K562 (cell line): ENCODE results near the gene RAB31. TPM values are rescaled to one million over a fixed set of nuclear protein-coding genes. Genes with fewer than 3 reads are reported as not detected.
A peak's percentile ranks its signal among the peaks of the same experiment; 100 is the strongest.

ENCODE experiments used
- DACH1 ChIP-seq: fragments of 450-650 bp; IDR thresholded peaks from 2 replicates; pipeline ENCODE4 v1.6.1; 2018; ENCODE audit not compliant: partially characterized antibody
- FOXK1 ChIP-seq: sonication (generic); formaldehyde crosslinking; IDR thresholded peaks from 2 replicates; pipeline ENCODE4 v1.8.0; 2022; ENCODE audit warnings: missing genetic modification reagents, mild to moderate bottlenecking, borderline replicate concordance
- GABPB2 ChIP-seq: fragments of 250-450 bp; sonication (Bioruptor Pico); conservative IDR thresholded peaks from 2 replicates; pipeline ENCODE4 v1.5.1; 2021; ENCODE audit warnings: mild to moderate bottlenecking
- HOMEZ ChIP-seq: fragments of 250-450 bp; sonication (Bioruptor Pico); IDR thresholded peaks from 2 replicates; pipeline ENCODE4 v1.4.0; 2020; ENCODE audit warnings: mild to moderate bottlenecking, moderate library complexity
- MEF2D ChIP-seq: conservative IDR thresholded peaks from 2 replicates; pipeline ENCODE4 v1.6.1; 2016; ENCODE audit warnings: low read depth, missing genetic modification characterization, missing compliant biosample characterization
- MYBL2 ChIP-seq, 2 experiments: fragments of 450-650 bp in 1 of 2; sonication (generic) in 1 of 2; formaldehyde crosslinking in 1 of 2; IDR thresholded peaks; 2 replicates each; pipeline versions ENCODE4 v1.6.1 to v1.8.1; 2017 to 2022; ENCODE audit warnings: borderline replicate concordance in 1 of 2, inconsistent platforms in 1 of 2, low read depth in 1 of 2, mild to moderate bottlenecking in 1 of 2, missing genetic modification reagents in 1 of 2, moderate library complexity in 1 of 2
- MYC ChIP-seq, 2 experiments: fragments of 250-450 bp in 1 of 2; sonication (Bioruptor Pico) in 1 of 2; IDR thresholded peaks; 2 replicates each; pipeline versions ENCODE4 v1.5.1 to v1.6.1; 2012 to 2021; ENCODE audit warnings: low read depth in 2 of 2, borderline replicate concordance in 1 of 2, improper control_type of control experiment in 1 of 2, low read length in 1 of 2, mild to moderate bottlenecking in 1 of 2, moderate library complexity in 1 of 2
- POLR2AphosphoS2 ChIP-seq: IDR thresholded peaks from 2 replicates; pipeline ENCODE4 v1.6.1; 2012; ENCODE audit warnings: low read length, improper control_type of control experiment
- RBM39 ChIP-seq: fragments of 200-400 bp; formaldehyde crosslinking; optimal IDR thresholded peaks from 2 replicates; pipeline ENCODE3; 2018; ENCODE audit warnings: low read depth, low read length
- STAT5B ChIP-seq: fragments of 250-450 bp; sonication (Bioruptor Pico); IDR thresholded peaks from 2 replicates; pipeline ENCODE4 v1.8.0; 2021; ENCODE audit warnings: mild to moderate bottlenecking, inconsistent platforms
- XRCC4 ChIP-seq: IDR thresholded peaks from one replicate; pipeline ENCODE4 v1.6.1; 2011; ENCODE audit not compliant: insufficient read depth, insufficient read length; ENCODE audit errors: extremely low read depth
- ZBTB33 ChIP-seq: sonication (generic); formaldehyde crosslinking; IDR thresholded peaks from 2 replicates; pipeline ENCODE4 v1.8.1; 2023; ENCODE audit warnings: mild to moderate bottlenecking, missing genetic modification reagents
- ZKSCAN8 ChIP-seq: fragments of 200-800 bp; sonication (Bioruptor generic); IDR thresholded peaks from 2 replicates; pipeline ENCODE4 v1.6.1; 2016; ENCODE audit warnings: missing genetic modification characterization, missing compliant biosample characterization
- ZNF589 ChIP-seq: fragments of 200-800 bp; sonication (Bioruptor generic); IDR thresholded peaks from 2 replicates; pipeline ENCODE4 v1.6.1; 2016; ENCODE audit warnings: low read depth, missing genetic modification characterization, missing compliant biosample characterization
- ZZZ3 ChIP-seq: fragments of 450-650 bp; IDR thresholded peaks from 2 replicates; pipeline ENCODE4 v1.6.1; 2016; ENCODE audit warnings: antibody characterized with exemption, mild to moderate bottlenecking, moderate library complexity
- polyA plus RNA-seq, 8 experiments: library from polyadenylated mRNA; depleted of rRNA in 4 of 8; stranded (reverse) in 5 of 8; unstranded in 3 of 8; fragments of >200 nt; fragmentation: Nextera tagmentation in 2 of 8; fragmentation: Illumina TruSeq in 1 of 8; extraction: Ambion mirVana in 2 of 8; extraction: Trizol in 1 of 8; gene quantifications; 2 replicates each; pipeline versions ENCODE4 v1.2.1 to v1.2.3, GENCODE V29; 2011 to 2014; ENCODE audit warnings: inconsistent platforms in 1 of 8, missing spikeins in 1 of 8
- total RNA-seq, 7 experiments: library from RNA; depleted of rRNA in 6 of 7; stranded (reverse); fragments of >200 nt in 6 of 7; fragmentation: Illumina TruSeq in 2 of 7; extraction: Trizol in 2 of 7; gene quantifications; 2 replicates each; pipeline versions ENCODE4 v1.2.1 to v1.2.3, GENCODE V29; 2011 to 2021; ENCODE audit warnings: low replicate concordance in 1 of 7
- TF ChIP-seq, protein P1 (sequence below): fragments of 450-650 bp; IDR thresholded peaks from 2 replicates; pipeline ENCODE4 v1.7.1; 2018; ENCODE audit warnings: mild to moderate bottlenecking, low read depth; ENCODE audit not compliant: partially characterized antibody
- TF ChIP-seq, protein P2 (sequence below): fragments of 250-450 bp; sonication (Bioruptor Pico); IDR thresholded peaks from 2 replicates; pipeline ENCODE4 v1.5.0; 2021; ENCODE audit warnings: mild to moderate bottlenecking, borderline replicate concordance

RAB31 gene
- total and polyA plus RNA-seq, 9 of the 15 experiments (the other 6 are each of a cell fraction or from before 2014, with no cell fraction given), result 20.7 to 70.4 (median 41.3) TPM

- TF ChIP-seq HOMEZ (CRISPR knock-in tag) (no peak), GABPB2 (CRISPR knock-in tag) (no peak), DACH1 (no peak), ZNF589 (peak; percentile 90), POLR2AphosphoS2 (no peak), RBM39 (no peak), ZKSCAN8 (CRISPR knock-in tag) (peak; percentile 88), FOXK1 (CRISPR knock-in tag) (no peak), MEF2D (peak; percentile 90), XRCC4 (no peak), MYBL2 (IDR thresholded peaks at IDR 0.05; ENCODE audit: low read depth) (peak; percentile 85), MYBL2 (CRISPR knock-in tag; IDR thresholded peaks at IDR 0.05; ENCODE audit: borderline replicate concordance) (no peak), ZZZ3 (no peak), STAT5B (CRISPR knock-in tag) (no peak), MYC (IDR thresholded peaks at IDR 0.05; ENCODE audit: low read depth, low read length) (peak; percentile 85), MYC (CRISPR knock-in tag; IDR thresholded peaks at IDR 0.05; ENCODE audit: borderline replicate concordance, low read depth) (no peak), ZBTB33 (CRISPR knock-in tag) (no peak)
- TF ChIP-seq, protein P1, sequence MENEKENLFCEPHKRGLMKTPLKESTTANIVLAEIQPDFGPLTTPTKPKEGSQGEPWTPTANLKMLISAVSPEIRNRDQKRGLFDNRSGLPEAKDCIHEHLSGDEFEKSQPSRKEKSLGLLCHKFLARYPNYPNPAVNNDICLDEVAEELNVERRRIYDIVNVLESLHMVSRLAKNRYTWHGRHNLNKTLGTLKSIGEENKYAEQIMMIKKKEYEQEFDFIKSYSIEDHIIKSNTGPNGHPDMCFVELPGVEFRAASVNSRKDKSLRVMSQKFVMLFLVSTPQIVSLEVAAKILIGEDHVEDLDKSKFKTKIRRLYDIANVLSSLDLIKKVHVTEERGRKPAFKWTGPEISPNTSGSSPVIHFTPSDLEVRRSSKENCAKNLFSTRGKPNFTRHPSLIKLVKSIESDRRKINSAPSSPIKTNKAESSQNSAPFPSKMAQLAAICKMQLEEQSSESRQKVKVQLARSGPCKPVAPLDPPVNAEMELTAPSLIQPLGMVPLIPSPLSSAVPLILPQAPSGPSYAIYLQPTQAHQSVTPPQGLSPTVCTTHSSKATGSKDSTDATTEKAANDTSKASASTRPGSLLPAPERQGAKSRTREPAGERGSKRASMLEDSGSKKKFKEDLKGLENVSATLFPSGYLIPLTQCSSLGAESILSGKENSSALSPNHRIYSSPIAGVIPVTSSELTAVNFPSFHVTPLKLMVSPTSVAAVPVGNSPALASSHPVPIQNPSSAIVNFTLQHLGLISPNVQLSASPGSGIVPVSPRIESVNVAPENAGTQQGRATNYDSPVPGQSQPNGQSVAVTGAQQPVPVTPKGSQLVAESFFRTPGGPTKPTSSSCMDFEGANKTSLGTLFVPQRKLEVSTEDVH, result peak; percentile 57
- TF ChIP-seq, protein P2, sequence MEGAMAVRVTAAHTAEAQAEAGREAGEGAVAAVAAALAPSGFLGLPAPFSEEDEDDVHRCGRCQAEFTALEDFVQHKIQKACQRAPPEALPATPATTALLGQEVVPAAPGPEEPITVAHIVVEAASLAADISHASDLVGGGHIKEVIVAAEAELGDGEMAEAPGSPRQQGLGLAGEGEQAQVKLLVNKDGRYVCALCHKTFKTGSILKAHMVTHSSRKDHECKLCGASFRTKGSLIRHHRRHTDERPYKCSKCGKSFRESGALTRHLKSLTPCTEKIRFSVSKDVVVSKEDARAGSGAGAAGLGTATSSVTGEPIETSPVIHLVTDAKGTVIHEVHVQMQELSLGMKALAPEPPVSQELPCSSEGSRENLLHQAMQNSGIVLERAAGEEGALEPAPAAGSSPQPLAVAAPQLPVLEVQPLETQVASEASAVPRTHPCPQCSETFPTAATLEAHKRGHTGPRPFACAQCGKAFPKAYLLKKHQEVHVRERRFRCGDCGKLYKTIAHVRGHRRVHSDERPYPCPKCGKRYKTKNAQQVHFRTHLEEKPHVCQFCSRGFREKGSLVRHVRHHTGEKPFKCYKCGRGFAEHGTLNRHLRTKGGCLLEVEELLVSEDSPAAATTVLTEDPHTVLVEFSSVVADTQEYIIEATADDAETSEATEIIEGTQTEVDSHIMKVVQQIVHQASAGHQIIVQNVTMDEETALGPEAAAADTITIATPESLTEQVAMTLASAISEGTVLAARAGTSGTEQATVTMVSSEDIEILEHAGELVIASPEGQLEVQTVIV (CRISPR knock-in tag), result no peak
Measured at GRCh38 chr18:9898792-9899549, 190.9 kb downstream of the RAB31 start (continued).
